ENCODE measurements around the gene SMG7. TPM values are rescaled to one million over a fixed set of nuclear protein-coding genes. Genes with fewer than 3 reads are reported as not detected.

Gene SMG7
- polyA plus RNA-seq, 1 experiment: 35.1 TPM

DNA sequence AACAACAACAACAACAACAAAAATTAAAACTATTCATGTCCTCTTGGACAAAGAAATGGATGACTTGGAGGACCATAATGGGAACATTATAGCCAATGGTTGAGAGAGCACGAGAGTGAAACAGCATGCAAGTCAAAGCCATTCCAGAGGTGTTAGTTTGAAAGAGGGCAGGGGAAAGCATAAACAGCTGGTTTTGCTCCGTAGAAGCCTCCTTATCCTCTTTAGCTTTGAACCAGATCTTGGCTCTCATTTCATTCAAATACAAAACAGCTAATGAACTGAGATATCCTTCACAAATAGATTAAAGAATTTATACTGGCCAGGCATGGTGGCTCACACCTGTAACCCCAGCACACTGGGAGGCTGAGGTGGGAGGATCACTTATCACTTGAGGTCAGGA lies 8.7 kb upstream of the SMG7 start:
- ChIA-PET POLR2A (no interaction called here), CTCF (no interaction called here)
- Histone ChIP-seq H3K27me3 (ENCODE audit: control insufficient read depth, insufficient read depth, low read length) (peaks cover 13% of the 10 kb centered on the region), H3K4me3 (ENCODE audit: low read depth, low read length) (no peak overlapping the region), H3K27ac (ENCODE audit: low read depth, low read length) (no peak overlapping the region), H3K9me3 (ENCODE audit: control insufficient read depth, insufficient read depth, low read length) (no peaks in the 10 kb centered on the region)
- no peak for DNase-seq (ENCODE audit: low read depth, low spot score)
- no peak for TF ChIP-seq CTCF (IDR thresholded peaks at IDR 0.05; ENCODE audit: low read depth, low read length)

- ChIA-PET POLR2A (no interaction called here), CTCF (no interaction called here)
- H3K27me3 ChIP-seq (ENCODE audit: control insufficient read depth, insufficient read depth, low read length): peaks cover 12% of the 10 kb centered on the region
These were observed 5.5 kb upstream of the SMG7 start for GRCh38 chr1:183466781-183467180.

GRCh38 chr1:183467687-183468086 lies 4.6 kb upstream of the SMG7 start:
- H3K27ac ChIP-seq (ENCODE audit: low read depth, low read length): no peak overlapping the region
- H3K9me3 ChIP-seq (ENCODE audit: control insufficient read depth, insufficient read depth, low read length): no peaks in the 10 kb centered on the region; the same call in 1 of the 2 replicates
- ChIA-PET POLR2A (interaction anchor here (0.5 kb wide), 1 partner anchor 919 kb away, joined by 4 read pairs; the partner anchor contains the start of gene C1orf21), CTCF (no interaction called here)
- peaks cover 9% of the 10 kb centered on the region for H3K27me3 ChIP-seq (ENCODE audit: control insufficient read depth, insufficient read depth, low read length)
- no peak for TF ChIP-seq CTCF (IDR thresholded peaks at IDR 0.05; ENCODE audit: low read depth, low read length)
- DNase-seq (ENCODE audit: low read depth, low spot score): no peak
- no peak overlapping the region for H3K4me3 ChIP-seq (ENCODE audit: low read depth, low read length)

More at GRCh38 chr1:183466781-183467180, 5.5 kb upstream of the SMG7 start:
- H3K9me3 ChIP-seq (ENCODE audit: control insufficient read depth, insufficient read depth, low read length): no peaks in the 10 kb centered on the region
- TF ChIP-seq CTCF (IDR thresholded peaks at IDR 0.05; ENCODE audit: low read depth, low read length): no peak
- DNase-seq (ENCODE audit: low read depth, low spot score): no peak
- H3K4me3 ChIP-seq (ENCODE audit: low read depth, low read length): no peak overlapping the region
- no peak overlapping the region for H3K27ac ChIP-seq (ENCODE audit: low read depth, low read length)

- ChIA-PET CTCF (interaction anchor here (0.6 to 2.0 kb wide), 5 partner anchors 23 to 215 kb away, joined by 3 to 7 read pairs (median 3); no protein-coding TSS in a partner anchor), POLR2A (interaction anchor here (0.6 to 0.7 kb wide), 2 partner anchors 41 to 223 kb away, joined by 3 to 7 read pairs; no protein-coding TSS in a partner anchor)
- no peaks in the 10 kb centered on the region; the same call in 1 of the 2 replicates for H3K9me3 ChIP-seq (ENCODE audit: control insufficient read depth, insufficient read depth, low read length)
- DNase-seq (ENCODE audit: low read depth, low spot score): no peak
- no peak overlapping the region for H3K27ac ChIP-seq (ENCODE audit: low read depth, low read length)
- TF ChIP-seq CTCF (IDR thresholded peaks at IDR 0.05; ENCODE audit: low read depth, low read length): peak; percentile 47
- H3K27me3 ChIP-seq (ENCODE audit: control insufficient read depth, insufficient read depth, low read length): peaks cover 3% of the 10 kb centered on the region
- H3K4me3 ChIP-seq (ENCODE audit: low read depth, low read length): peak overlapping the region; percentile 93
These were observed 1.9 kb upstream of the SMG7 start for GRCh38 chr1:183470147-183470960.
